DOHH2 (cell line): ENCODE measurements around the gene NKAP.

Source experiments
- H3F3A ChIP-seq: fragments of 200-600 bp; sonication (generic), shearing (Covaris generic); 2 replicates; pipeline ENCODE4 v1.6.0; 2016; ENCODE audit warnings: antibody characterized with exemption, mild to moderate bottlenecking; ENCODE audit not compliant: control insufficient read depth, insufficient read depth
- H3K27ac ChIP-seq: fragments of 200-600 bp; sonication (generic); 2 replicates; pipeline ENCODE4 v1.5.1; 2014; ENCODE audit warnings: low read depth, mild to moderate bottlenecking, low read length, moderate library complexity
- H3K27me3 ChIP-seq: fragments of 200-600 bp; sonication (generic); 2 replicates; pipeline ENCODE4 v1.6.1; 2014; ENCODE audit warnings: mild to moderate bottlenecking, low read length, mixed read lengths; ENCODE audit not compliant: control insufficient read depth
- H3K36me3 ChIP-seq: fragments of 200-600 bp; sonication (generic); 2 replicates; pipeline ENCODE4 v1.6.1; 2014; ENCODE audit warnings: mild to moderate bottlenecking, low read length, moderate library complexity, mixed read lengths; ENCODE audit not compliant: control insufficient read depth
- H3K4me1 ChIP-seq: fragments of 200-600 bp; sonication (generic); 2 replicates; pipeline ENCODE4 v1.6.1; 2014; ENCODE audit warnings: mild to moderate bottlenecking, low read length, mixed read lengths; ENCODE audit not compliant: control insufficient read depth
- H3K4me2 ChIP-seq: fragments of 200-600 bp; sonication (generic); 2 replicates; pipeline ENCODE4 v1.6.0; 2014; ENCODE audit warnings: mild to moderate bottlenecking, low read length, moderate library complexity
- H3K4me3 ChIP-seq: fragments of 200-600 bp; sonication (generic); 2 replicates; pipeline ENCODE4 v1.5.1; 2014; ENCODE audit warnings: mild to moderate bottlenecking, low read length, mixed read lengths
- H3K79me2 ChIP-seq: fragments of 200-600 bp; sonication (generic); 2 replicates; pipeline ENCODE4 v1.6.1; 2014; ENCODE audit warnings: mild to moderate bottlenecking, low read length, mixed read lengths; ENCODE audit not compliant: control insufficient read depth
- H3K9me2 ChIP-seq: fragments of 200-600 bp; sonication (generic); replicated peaks from 2 replicates; pipeline ENCODE4 v1.6.1; 2014; ENCODE audit warnings: mild to moderate bottlenecking, low read length, mixed read lengths; ENCODE audit not compliant: control insufficient read depth
- H3K9me3 ChIP-seq: fragments of 200-600 bp; sonication (generic); 2 replicates; pipeline ENCODE4 v1.6.1; 2014; ENCODE audit warnings: antibody characterized with exemption, low read length, mixed read lengths; ENCODE audit not compliant: control insufficient read depth, insufficient read depth
- H4K20me1 ChIP-seq: fragments of 200-600 bp; sonication (generic); 2 replicates; pipeline ENCODE4 v1.6.0; 2014; ENCODE audit warnings: low read depth, mild to moderate bottlenecking, antibody characterized with exemption, low read length, moderate library complexity; ENCODE audit not compliant: control insufficient read depth, insufficient read depth
- EZH2phosphoT487 ChIP-seq: fragments of 200-600 bp; sonication (generic); IDR thresholded peaks from 2 replicates; pipeline ENCODE4 v1.6.1; 2017; ENCODE audit warnings: borderline replicate concordance, mild to moderate bottlenecking, antibody characterized with exemption, low read length, moderate library complexity, mixed read lengths
- TF ChIP-seq, protein P1 (sequence below): fragments of 200-600 bp; sonication (generic); IDR thresholded peaks from one replicate; pipeline ENCODE4 v1.5.1; 2014; ENCODE audit warnings: antibody characterized with exemption, mild to moderate bottlenecking, low read depth, low read length; ENCODE audit not compliant: poor library complexity, severe bottlenecking

Gene NKAP

DNA sequence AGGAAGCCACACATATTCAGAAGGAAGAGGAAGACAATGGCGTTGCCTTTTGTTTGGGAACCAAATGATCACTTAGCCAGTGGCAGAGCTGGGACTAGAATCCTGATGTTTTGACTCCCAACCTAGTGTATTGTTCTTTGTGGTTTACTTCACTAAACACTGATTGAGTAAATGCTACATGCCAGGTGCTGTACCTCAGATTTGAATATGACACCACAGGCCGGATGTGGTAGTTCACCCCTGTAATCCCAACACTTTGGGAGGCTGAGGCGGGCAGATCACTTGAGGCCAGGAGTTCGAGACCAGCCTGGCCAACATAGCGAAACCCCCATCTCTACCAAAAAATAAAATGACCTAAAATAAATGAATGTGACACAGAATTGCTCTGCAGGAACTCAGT, 63.5 kb downstream of the NKAP start:
- Histone ChIP-seq H3K4me1 (peaks cover 13% of the 10 kb centered on the region), H3F3A (no peaks in the 10 kb centered on the region), H3K4me3 (no peak overlapping the region), H3K9me3 (no peaks in the 10 kb centered on the region), H4K20me1 (no peaks in the 10 kb centered on the region), H3K36me3 (peaks cover 18% of the 10 kb centered on the region), H3K9me2 (no peaks in the 10 kb centered on the region), H3K79me2 (peaks cover 6% of the 10 kb centered on the region), H3K27ac (no peak overlapping the region), H3K4me2 (no peak overlapping the region), H3K27me3 (no peaks in the 10 kb centered on the region)
- TF ChIP-seq, protein P1, sequence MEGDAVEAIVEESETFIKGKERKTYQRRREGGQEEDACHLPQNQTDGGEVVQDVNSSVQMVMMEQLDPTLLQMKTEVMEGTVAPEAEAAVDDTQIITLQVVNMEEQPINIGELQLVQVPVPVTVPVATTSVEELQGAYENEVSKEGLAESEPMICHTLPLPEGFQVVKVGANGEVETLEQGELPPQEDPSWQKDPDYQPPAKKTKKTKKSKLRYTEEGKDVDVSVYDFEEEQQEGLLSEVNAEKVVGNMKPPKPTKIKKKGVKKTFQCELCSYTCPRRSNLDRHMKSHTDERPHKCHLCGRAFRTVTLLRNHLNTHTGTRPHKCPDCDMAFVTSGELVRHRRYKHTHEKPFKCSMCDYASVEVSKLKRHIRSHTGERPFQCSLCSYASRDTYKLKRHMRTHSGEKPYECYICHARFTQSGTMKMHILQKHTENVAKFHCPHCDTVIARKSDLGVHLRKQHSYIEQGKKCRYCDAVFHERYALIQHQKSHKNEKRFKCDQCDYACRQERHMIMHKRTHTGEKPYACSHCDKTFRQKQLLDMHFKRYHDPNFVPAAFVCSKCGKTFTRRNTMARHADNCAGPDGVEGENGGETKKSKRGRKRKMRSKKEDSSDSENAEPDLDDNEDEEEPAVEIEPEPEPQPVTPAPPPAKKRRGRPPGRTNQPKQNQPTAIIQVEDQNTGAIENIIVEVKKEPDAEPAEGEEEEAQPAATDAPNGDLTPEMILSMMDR: no peak
- no peak for TF ChIP-seq EZH2phosphoT487

DNA sequence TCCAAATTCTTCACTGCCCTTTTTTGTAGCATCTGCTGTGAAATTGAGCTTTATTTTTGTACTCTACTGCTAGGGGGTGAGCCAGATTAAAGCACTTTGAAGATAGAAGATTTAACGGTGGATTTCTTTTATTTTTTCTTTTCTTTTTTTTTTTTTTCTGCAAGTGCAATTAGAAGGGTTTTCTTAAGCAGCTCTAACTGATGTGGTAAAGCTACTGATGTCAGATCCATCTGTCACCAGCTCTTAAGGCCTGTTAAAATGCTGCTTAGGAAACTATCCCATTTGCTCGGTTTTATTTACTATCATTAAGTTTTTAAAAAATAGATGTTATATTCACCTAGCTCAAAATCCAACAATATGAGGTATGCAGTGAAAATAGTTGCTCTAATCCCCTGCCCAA, 64.8 kb downstream of the NKAP start:
- H3F3A ChIP-seq: no peaks in the 10 kb centered on the region
- no peak overlapping the region for H3K4me3 ChIP-seq
- H3K36me3 ChIP-seq: peaks cover 22% of the 10 kb centered on the region
- no peak overlapping the region for H3K27ac ChIP-seq
- peaks cover 19% of the 10 kb centered on the region for H3K79me2 ChIP-seq
- TF ChIP-seq, protein P1: no peak
- no peak for TF ChIP-seq EZH2phosphoT487
- no peaks in the 10 kb centered on the region for H4K20me1 ChIP-seq
- no peaks in the 10 kb centered on the region for H3K27me3 ChIP-seq
- no peak overlapping the region for H3K4me2 ChIP-seq
- H3K9me3 ChIP-seq: no peaks in the 10 kb centered on the region
- H3K9me2 ChIP-seq: no peaks in the 10 kb centered on the region
- H3K4me1 ChIP-seq: peaks cover 13% of the 10 kb centered on the region

DNA sequence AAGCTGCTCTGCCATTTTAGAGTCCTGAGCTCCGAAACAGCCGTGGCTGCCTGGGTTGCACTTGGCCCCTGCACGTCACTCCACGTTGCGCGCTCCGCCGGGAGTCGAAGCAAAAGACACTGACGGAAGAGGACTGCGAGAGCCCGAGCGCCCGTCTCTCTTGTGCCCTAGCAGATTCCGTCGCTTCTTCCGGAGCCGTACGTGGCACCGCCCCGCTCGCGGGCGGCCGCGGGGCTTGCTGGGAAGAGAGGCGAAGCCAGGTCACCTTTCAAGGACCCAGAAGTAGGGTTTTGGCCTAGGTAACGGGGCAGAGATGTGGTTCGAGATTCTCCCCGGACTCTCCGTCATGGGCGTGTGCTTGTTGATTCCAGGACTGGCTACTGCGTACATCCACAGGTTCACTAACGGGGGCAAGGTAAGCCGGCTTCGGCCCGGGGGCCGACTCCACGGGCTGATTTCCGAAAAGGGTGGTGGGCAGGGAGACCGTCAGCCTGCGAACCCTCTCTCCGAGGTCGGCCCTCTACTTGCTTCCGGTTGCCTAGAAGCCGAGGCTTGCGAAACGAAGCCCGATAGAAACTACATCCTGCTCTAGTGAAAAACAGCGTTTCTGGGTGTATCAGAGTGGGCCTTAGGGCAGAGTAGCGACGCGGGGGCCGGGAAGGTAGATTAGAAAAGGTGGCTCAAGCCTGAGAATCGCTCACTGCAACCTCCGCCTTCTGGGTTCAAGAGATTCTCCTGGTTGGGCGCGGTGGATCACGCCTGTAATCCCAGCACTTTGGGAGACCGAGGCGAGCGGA, 71.8 kb downstream of the NKAP start, which contains the start of the genes NDUFA1 and RNF113A:
TSS of gene NDUFA1 (plus strand) at position 234 of the 797 bp plus-strand sequence. CDS start at position 314, 80 bp downstream.
TSS of gene RNF113A (minus strand) at position 135 of the 797 bp plus-strand sequence. CDS start at position 15, 120 bp downstream.
- H3F3A ChIP-seq: no peaks in the 10 kb centered on the region; the same call in 1 of the 2 replicates
- H3K27ac ChIP-seq: peak within 1 kb of the TSS; percentile 88
- peaks cover 72% of the 10 kb centered on the region for H3K79me2 ChIP-seq
- H3K4me3 ChIP-seq: peak within 1 kb of the TSS; percentile 93
- H3K4me2 ChIP-seq: peak within 1 kb of the TSS; percentile 83
- H3K9me2 ChIP-seq: no peaks in the 10 kb centered on the region
- no peak for TF ChIP-seq EZH2phosphoT487
- TF ChIP-seq, protein P1: no peak
- no peaks in the 10 kb centered on the region for H3K27me3 ChIP-seq
- H3K9me3 ChIP-seq: no peaks in the 10 kb centered on the region
- H3K4me1 ChIP-seq: peaks cover 9% of the 10 kb centered on the region
- no peaks in the 10 kb centered on the region for H4K20me1 ChIP-seq
- H3K36me3 ChIP-seq: peaks cover 31% of the 10 kb centered on the region
